Spleen (tissue), 7 donors: ENCODE data around the gene MRC2.

Experiments
- CTCF ChIP-seq, 11 experiments: fragments of 200-600 bp in 7 of 11; fragments of 450-650 bp in 4 of 11; sonication (generic) in 4 of 11; IDR thresholded peaks in 8 of 11; conservative IDR thresholded peaks in 3 of 11; 1 replicate in 7 of 11; 2 replicates in 4 of 11; pipeline versions ENCODE4 v1.4.0 to v1.8.0; 2016 to 2021; ENCODE audit warnings: antibody characterized with exemption in 11 of 11, inconsistent platforms in 4 of 11, mild to moderate bottlenecking in 1 of 11
- POLR2A ChIP-seq, 3 donors: fragments of 450-650 bp; IDR thresholded peaks; one replicate each; pipeline ENCODE4 v1.5.1; 2017; ENCODE audit warnings: antibody characterized with exemption in 3 of 3, mild to moderate bottlenecking in 1 of 3
- POLR2AphosphoS5 ChIP-seq, 3 donors: sonication (generic); formaldehyde crosslinking; IDR thresholded peaks; one replicate each; pipeline ENCODE4 v1.5.1; 2017; ENCODE audit warnings: antibody characterized with exemption in 3 of 3
- donor health status: DM: no; HTN: no; CAD: no; lungs with moderate emphysema.
- donor health status: DM: no; HTN: no; CAD: no.
- donor health status: DM: no; HTN: no; CAD: no.

GRCh38 chr17:62675260-62675659, 47.8 kb downstream of the MRC2 start:
- TF ChIP-seq CTCF (IDR thresholded peaks at IDR 0.05 in 8 of 11, conservative IDR thresholded peaks at IDR 0.05 in 3 of 11) (no peak), POLR2A (IDR thresholded peaks at IDR 0.05) (no peak), POLR2AphosphoS5 (IDR thresholded peaks at IDR 0.05) (no peak)
